OCI-LY7 (cell line): ENCODE measurements around the gene DCLK1.

Source experiments
- CTCF ChIP-seq: fragments of 200-600 bp; sonication (generic); conservative IDR thresholded peaks from 2 replicates; pipeline ENCODE4 v1.5.1; 2014; ENCODE audit warnings: mild to moderate bottlenecking, antibody characterized with exemption, low read length, moderate library complexity, mixed read lengths
- EZH2phosphoT487 ChIP-seq: fragments of 200-600 bp; sonication (generic); IDR thresholded peaks from 2 replicates; pipeline ENCODE4 v1.6.1; 2018; ENCODE audit warnings: low read depth, borderline replicate concordance, mild to moderate bottlenecking, mixed run types, antibody characterized with exemption, low read length, moderate library complexity, mixed read lengths

DNA sequence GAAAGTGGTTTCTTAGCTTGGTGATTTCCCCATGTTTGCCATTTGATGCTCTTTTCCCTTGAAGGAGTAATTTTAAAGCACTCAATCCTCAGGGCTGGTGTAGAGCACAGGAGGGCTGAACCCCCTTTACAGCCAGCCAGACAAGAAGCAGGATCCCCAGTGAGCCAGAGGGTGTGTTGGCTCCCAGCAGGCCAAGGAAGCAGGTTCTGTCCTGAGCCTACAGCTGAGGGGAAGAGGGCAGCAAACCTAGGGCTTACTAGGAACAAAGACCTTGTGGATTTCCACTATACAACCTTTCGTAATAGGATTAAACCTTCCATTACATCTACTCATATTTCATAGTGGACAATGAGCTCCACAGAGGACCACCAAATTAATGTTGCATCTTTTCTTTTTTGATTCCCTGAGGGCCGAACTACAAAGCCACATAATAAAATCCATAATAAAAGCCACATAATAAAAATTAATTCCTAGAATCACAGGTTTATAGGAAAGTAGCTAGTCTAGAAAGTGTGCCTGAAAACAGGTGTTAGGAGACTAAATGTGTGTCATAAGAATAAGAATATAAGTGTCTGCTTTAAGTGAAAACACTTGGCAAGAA is 300.2 kb downstream of the DCLK1 start:
- no peak for TF ChIP-seq CTCF
- no peak for TF ChIP-seq EZH2phosphoT487
